Measurements from ENCODE around the gene ZNF148.

The ZNF148 gene

GRCh38 chr3:125189378-125190165 lies 185.6 kb downstream of the ZNF148 start:
- no peak for DNase-seq (ENCODE audit: low read depth)

- no peak for DNase-seq (ENCODE audit: low read depth)
These were observed 186.2 kb downstream of the ZNF148 start for GRCh38 chr3:125188955-125189354.

DNA sequence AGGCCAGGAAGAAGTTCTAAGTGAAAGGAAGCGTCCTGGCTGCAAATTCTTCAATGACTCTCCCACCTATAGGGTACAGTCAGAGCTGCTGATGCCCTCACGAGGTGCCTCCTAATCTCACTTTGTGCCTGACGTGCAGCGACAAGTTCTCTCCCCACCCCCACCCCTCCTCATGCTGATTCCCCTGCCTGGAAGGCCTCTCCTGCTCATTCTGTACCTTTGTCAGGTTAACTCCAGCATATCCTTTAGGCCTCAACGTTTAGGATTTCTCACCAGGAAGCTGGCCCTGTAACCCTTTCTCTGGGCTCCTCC lies 187.6 kb downstream of the ZNF148 start:
- DNase-seq (ENCODE audit: low read depth) = no peak

DNA sequence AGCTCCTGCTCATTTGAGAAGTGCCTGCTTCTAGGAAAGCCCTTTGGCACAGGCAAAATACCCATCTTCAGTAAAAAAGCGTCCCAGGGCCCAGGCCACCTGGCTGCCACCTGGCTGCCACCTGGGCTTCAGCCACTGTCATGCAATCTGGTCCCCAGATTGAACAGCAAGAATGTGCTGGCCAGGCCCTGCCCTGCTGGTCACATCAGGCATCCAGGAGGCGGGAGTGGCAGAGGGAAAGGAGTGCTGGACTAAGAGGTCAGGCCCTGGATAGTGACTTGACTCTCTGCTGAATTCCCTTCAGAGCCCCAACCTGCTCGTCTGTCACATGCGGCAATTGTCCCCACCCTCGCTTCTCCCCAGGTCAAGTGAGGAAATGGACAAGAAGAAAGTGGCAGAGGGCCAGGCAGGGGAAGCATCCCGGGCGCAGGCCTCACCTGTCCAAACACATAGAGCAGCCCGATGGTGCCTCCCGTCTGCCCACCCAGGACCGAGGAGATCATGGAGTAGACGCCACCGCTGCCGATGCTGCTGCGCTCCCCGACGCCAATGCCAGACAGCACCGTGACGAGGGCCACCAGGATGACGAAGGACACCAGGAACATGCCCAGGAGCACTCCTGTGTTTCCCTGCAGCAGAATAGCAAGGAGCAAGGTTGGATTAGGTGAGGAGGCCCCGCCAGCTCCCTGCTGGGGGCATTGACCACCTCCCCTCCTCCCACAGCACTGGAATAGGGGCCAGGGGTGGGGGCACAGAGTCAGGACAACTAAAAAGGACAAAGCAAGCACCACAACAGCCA lies 188.1 kb downstream of the ZNF148 start:
- no peak for DNase-seq (ENCODE audit: low read depth)

GRCh38 chr3:125186261-125186787 lies 188.8 kb downstream of the ZNF148 start:
- DNase-seq (ENCODE audit: low read depth) = no peak

DNA sequence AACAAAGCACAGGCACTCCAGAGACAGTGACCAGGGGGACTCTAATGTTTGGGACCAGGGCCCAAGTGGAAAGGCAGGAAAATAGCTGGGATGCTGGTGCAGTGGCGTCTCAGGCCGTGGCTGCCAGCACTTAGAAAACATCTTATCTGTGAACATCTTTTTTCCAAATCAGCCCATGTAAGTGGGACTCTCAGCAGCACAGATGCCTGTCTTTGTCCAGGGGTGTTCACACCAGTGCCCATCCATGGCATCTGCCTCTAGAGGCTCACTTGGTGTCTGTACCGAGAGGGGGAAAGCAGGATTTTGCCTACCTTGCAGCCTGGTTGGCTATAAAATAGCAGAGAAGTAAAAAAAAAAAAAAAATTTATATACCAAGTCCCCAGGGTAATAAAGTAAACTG lies 189.3 kb downstream of the ZNF148 start:
- no peak for DNase-seq (ENCODE audit: low read depth)

GRCh38 chr3:125179884-125180240 lies 195.3 kb downstream of the ZNF148 start:
- no peak for DNase-seq (ENCODE audit: low read depth)

GRCh38 chr3:125179143-125179883 lies 195.8 kb downstream of the ZNF148 start:
- no peak for DNase-seq (ENCODE audit: low read depth)

GRCh38 chr3:125177746-125178145 lies 197.4 kb downstream of the ZNF148 start:
- DNase-seq (ENCODE audit: low read depth) = no peak

All from activated T-cell treated with anti-CD3 and anti-CD28 coated beads for 24 hours (primary cell).